B cell (primary cell): ENCODE results near the gene CAMK2G. TPM values are rescaled to one million over a fixed set of nuclear protein-coding genes. Genes with fewer than 3 reads are reported as not detected.

Source experiments
- ATAC-seq: fragments of 200-7000 bp; cut with Tn5 transposase; one replicate; pipeline ENCODE4 v1.10.0; 2021; ENCODE audit warnings: low read depth, mild to moderate bottlenecking, moderate number of reproducible peaks, moderate library complexity
- CTCF ChIA-PET: fragments of 350-600 bp; sonication (Branson Sonifier 250); formaldehyde crosslinking; loops from one replicate; lab custom pipeline; 2021; ENCODE audit warnings: antibody characterized with exemption, inconsistent platforms; lab: Charles Lee
- POLR2A ChIA-PET: fragments of 350-600 bp; sonication (Branson Sonifier 250); formaldehyde crosslinking; loops from one replicate; lab custom pipeline; 2021; ENCODE audit warnings: antibody characterized with exemption; lab: Charles Lee
- DNase-seq: peaks from one replicate; pipeline ENCODE4 v3.0.0; 2013
- H2AFZ ChIP-seq: 2 replicates; pipeline ENCODE4 v1.6.1; 2012; ENCODE audit warnings: mild to moderate bottlenecking, low read depth, low read length; ENCODE audit not compliant: insufficient read depth, poor library complexity, severe bottlenecking
- H3K27ac ChIP-seq, 2 donors: 1 replicate in 1 of 2; 2 replicates in 1 of 2; pipeline ENCODE4 v1.5.1; 2012 to 2013; ENCODE audit warnings: low read length in 2 of 2, mild to moderate bottlenecking in 2 of 2, moderate library complexity in 1 of 2
- H3K27me3 ChIP-seq, 4 experiments: fragments of 200-600 bp in 1 of 4; sonication (generic) in 1 of 4; replicated peaks in 1 of 4; 1 replicate in 2 of 4; 2 replicates in 2 of 4; pipeline versions ENCODE4 v1.6.1 to v1.7.0; 2013 to 2016; ENCODE audit warnings: low read length in 3 of 4, mild to moderate bottlenecking in 2 of 4, mixed read lengths in 1 of 4, moderate library complexity in 1 of 4; ENCODE audit not compliant: insufficient read depth in 4 of 4, control insufficient read depth in 3 of 4; ENCODE audit errors: control extremely low read depth in 1 of 4
- H3K36me3 ChIP-seq, 2 experiments: replicated peaks in 1 of 2; 1 replicate in 1 of 2; 2 replicates in 1 of 2; pipeline versions ENCODE4 v1.6.1 to v1.7.1; 2013; ENCODE audit warnings: low read length in 1 of 2; ENCODE audit not compliant: insufficient read depth in 2 of 2, control insufficient read depth in 1 of 2; ENCODE audit errors: control extremely low read depth in 1 of 2, extremely low read depth in 1 of 2
- H3K4me1 ChIP-seq, 2 donors: fragments of 200-600 bp in 1 of 2; sonication (generic) in 1 of 2; 1 replicate in 1 of 2; 2 replicates in 1 of 2; pipeline versions ENCODE4 v1.5.1 to v1.6.1; 2013 to 2017; ENCODE audit warnings: low read length in 2 of 2; ENCODE audit not compliant: control insufficient read depth in 2 of 2, insufficient read depth in 2 of 2
- H3K4me2 ChIP-seq: replicated peaks from 2 replicates; pipeline ENCODE3; 2012; ENCODE audit warnings: mild to moderate bottlenecking, low read depth, low read length; ENCODE audit not compliant: poor library complexity, severe bottlenecking
- H3K4me3 ChIP-seq, 5 experiments: fragments of 200-600 bp in 1 of 5; sonication (generic) in 1 of 5; 1 replicate in 3 of 5; 2 replicates in 2 of 5; pipeline versions ENCODE4 v1.5.1 to v1.7.0; 2011 to 2016; ENCODE audit warnings: low read length in 4 of 5, mild to moderate bottlenecking in 4 of 5, low read depth in 2 of 5, control low read depth in 1 of 5, moderate library complexity in 1 of 5; ENCODE audit not compliant: insufficient read depth in 1 of 5; ENCODE audit errors: control extremely low read depth in 1 of 5, extremely low read depth in 1 of 5
- H3K79me2 ChIP-seq: fragments of 200-600 bp; sonication (generic); one replicate; pipeline ENCODE4 v1.6.0; 2016; ENCODE audit warnings: low read length; ENCODE audit not compliant: control insufficient read depth, insufficient read depth
- H3K9ac ChIP-seq: fragments of 200-600 bp; sonication (generic); 2 replicates; pipeline ENCODE4 v1.6.1; 2017; ENCODE audit warnings: mild to moderate bottlenecking, low read length, moderate library complexity
- H3K9me3 ChIP-seq, 3 donors: one replicate each; pipeline versions ENCODE4 v1.6.1 to v1.7.1; 2013; ENCODE audit warnings: low read length in 2 of 3; ENCODE audit not compliant: control insufficient read depth in 2 of 3, insufficient read depth in 1 of 3; ENCODE audit errors: control extremely low read depth in 1 of 3
- H4K20me1 ChIP-seq: 2 replicates; pipeline ENCODE4 v1.6.0; 2012; ENCODE audit warnings: mild to moderate bottlenecking, low read length; ENCODE audit not compliant: insufficient read depth, control insufficient read depth, poor library complexity, severe bottlenecking
- H3K27ac Mint-ChIP-seq: one replicate; pipeline ENCODE4 v1.8.0; 2021; ENCODE audit warnings: mixed read lengths
- H3K27me3 Mint-ChIP-seq: one replicate; pipeline ENCODE4 v1.8.0; 2021; ENCODE audit warnings: mixed read lengths
- H3K4me1 Mint-ChIP-seq: one replicate; pipeline ENCODE4 v1.8.0; 2021; ENCODE audit warnings: mixed read lengths
- H3K4me3 Mint-ChIP-seq: one replicate; pipeline ENCODE4 v1.8.0; 2021; ENCODE audit warnings: mixed read lengths
- H3K9me3 Mint-ChIP-seq: one replicate; pipeline ENCODE4 v1.8.0; 2022; ENCODE audit warnings: mixed read lengths; ENCODE audit not compliant: insufficient read depth
- EZH2 ChIP-seq: IDR thresholded peaks from 2 replicates; pipeline ENCODE4 v1.6.1; 2012; ENCODE audit warnings: borderline replicate concordance, low read depth, mild to moderate bottlenecking, moderate library complexity, low read length; ENCODE audit not compliant: insufficient read depth, poor library complexity, severe bottlenecking
- WGBS: methylation state at CpG from one replicate; pipeline ENCODE4 v1.1.5; 2013; ENCODE audit warnings: missing lambda C conversion rate; ENCODE audit not compliant: insufficient coverage; 5-methylcytosine and 5-hydroxymethylcytosine counted together
- intact Hi-C: fragments of 100-400 bp; cut with micrococcal nuclease; formaldehyde crosslinking; loops from one replicate; pipeline ENCODE4 v1.10.0; 2022
- polyA plus RNA-seq: library from polyadenylated mRNA; depleted of rRNA; stranded (reverse); fragments of >200 nt; gene quantifications from 2 replicates; pipeline ENCODE4 v1.2.3, GENCODE V29; 2012
- total RNA-seq, 2 donors: library from RNA; stranded (reverse); fragments of 120-200 nt in 1 of 2; gene quantifications; 1 replicate in 1 of 2; 2 replicates in 1 of 2; pipeline versions ENCODE4 v1.2.3 to v1.2.4, GENCODE V29; 2013 to 2022
- TF ChIP-seq, protein P1 (sequence below): fragments of 200-600 bp; IDR thresholded peaks from one replicate; pipeline ENCODE4 v1.8.0; 2022; ENCODE audit warnings: antibody characterized with exemption, mild to moderate bottlenecking

Gene CAMK2G
- total and polyA plus RNA-seq, 2 donors (not counting 1 experiment from before 2014, with no cell fraction given), result 42.7 to 48.7 TPM

DNA sequence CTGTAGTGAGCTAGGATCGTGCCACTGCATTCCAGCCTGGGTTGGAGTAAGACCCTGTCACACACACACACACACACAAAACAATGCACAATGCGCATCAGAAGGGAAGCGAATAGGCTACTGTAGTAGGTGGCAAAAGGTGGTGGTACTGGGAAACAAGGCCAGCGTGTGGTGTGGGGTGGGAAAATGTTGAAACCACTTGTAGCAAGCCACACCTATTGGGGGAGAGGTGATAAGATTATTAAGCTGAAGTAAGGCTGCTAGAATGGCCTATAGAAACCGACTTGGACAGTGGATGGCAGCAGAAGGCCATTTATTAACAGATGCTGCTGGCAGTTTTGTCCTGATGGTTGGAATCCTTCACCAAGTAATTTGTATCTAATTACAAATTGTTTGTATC is 99.7 kb downstream of the CAMK2G start:
- intact Hi-C loops, result loop anchor here (5.0 kb wide), 2 partner anchors 168 to 223 kb away; partner anchors contain the start of gene VCL
- Histone ChIP-seq H3K79me2 (peaks cover 56% of the 10 kb centered on the region), H3K36me3 (peaks cover 2 to 39% of the 10 kb centered on the region in 2 experiments), H2AFZ (no peak overlapping the region), H3K27me3 (no peaks in the 10 kb centered on the region), H3K9me3 (no peaks in the 10 kb centered on the region), H3K27ac (peak overlapping the region in 1 of 2 donors; percentile 25), H4K20me1 (no peaks in the 10 kb centered on the region), H3K4me2 (peak overlapping the region; percentile 84), H3K4me1 (peaks cover 25 to 32% of the 10 kb centered on the region in 2 donors), H3K4me3 (peak overlapping the region in 1 of 5 experiments; percentile 89), H3K9ac (peak overlapping the region; percentile 23)
- peak overlapping the region; percentile 29 for H3K27ac Mint-ChIP-seq
- H3K9me3 Mint-ChIP-seq, result no peaks in the 10 kb centered on the region
- H3K4me3 Mint-ChIP-seq, result peak overlapping the region; percentile 97
- ChIA-PET CTCF (interaction anchor here (1.0 to 3.2 kb wide), 4 partner anchors 60 to 166 kb away, joined by 3 to 10 read pairs (median 6); no protein-coding TSS in a partner anchor), POLR2A (no interaction called here)
- WGBS, result 50% methylated on average over 1 of the region's 5 CpGs
- peaks cover 51% of the 10 kb centered on the region for H3K4me1 Mint-ChIP-seq
- TF ChIP-seq EZH2, result no peak
- TF ChIP-seq, protein P1, sequence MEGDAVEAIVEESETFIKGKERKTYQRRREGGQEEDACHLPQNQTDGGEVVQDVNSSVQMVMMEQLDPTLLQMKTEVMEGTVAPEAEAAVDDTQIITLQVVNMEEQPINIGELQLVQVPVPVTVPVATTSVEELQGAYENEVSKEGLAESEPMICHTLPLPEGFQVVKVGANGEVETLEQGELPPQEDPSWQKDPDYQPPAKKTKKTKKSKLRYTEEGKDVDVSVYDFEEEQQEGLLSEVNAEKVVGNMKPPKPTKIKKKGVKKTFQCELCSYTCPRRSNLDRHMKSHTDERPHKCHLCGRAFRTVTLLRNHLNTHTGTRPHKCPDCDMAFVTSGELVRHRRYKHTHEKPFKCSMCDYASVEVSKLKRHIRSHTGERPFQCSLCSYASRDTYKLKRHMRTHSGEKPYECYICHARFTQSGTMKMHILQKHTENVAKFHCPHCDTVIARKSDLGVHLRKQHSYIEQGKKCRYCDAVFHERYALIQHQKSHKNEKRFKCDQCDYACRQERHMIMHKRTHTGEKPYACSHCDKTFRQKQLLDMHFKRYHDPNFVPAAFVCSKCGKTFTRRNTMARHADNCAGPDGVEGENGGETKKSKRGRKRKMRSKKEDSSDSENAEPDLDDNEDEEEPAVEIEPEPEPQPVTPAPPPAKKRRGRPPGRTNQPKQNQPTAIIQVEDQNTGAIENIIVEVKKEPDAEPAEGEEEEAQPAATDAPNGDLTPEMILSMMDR, result no peak
- no peak for DNase-seq
- ATAC-seq, result no peak
- no peaks in the 10 kb centered on the region for H3K27me3 Mint-ChIP-seq
